Measurements from ENCODE around the gene EDC4.
"Not testable (repeated sequence)": the region's sequence is repeated elsewhere in the genome, so short reads cannot be mapped to it uniquely, and the experiment has no call there.

Gene EDC4

DNA sequence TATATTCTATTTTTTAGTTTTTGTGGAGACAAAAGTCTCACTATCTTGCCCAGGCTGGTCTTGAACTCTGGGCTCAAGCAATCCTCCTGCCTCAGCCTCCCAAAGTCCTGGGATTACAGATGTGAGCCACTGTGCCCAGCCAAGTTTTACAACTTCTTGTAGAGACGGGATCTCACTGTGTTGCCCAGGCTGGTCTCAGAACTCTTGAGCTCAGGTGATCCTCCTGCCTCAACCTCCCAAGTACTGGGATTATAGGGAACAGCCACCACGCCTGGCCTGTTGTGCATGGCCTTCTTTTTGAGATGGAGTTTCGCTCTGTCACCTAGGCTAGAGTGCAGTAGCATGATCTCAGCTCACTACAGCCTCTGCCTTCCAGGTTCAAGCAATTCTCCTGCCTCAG is 19.2 kb upstream of the EDC4 start:
- no peak for DNase-seq

DNA sequence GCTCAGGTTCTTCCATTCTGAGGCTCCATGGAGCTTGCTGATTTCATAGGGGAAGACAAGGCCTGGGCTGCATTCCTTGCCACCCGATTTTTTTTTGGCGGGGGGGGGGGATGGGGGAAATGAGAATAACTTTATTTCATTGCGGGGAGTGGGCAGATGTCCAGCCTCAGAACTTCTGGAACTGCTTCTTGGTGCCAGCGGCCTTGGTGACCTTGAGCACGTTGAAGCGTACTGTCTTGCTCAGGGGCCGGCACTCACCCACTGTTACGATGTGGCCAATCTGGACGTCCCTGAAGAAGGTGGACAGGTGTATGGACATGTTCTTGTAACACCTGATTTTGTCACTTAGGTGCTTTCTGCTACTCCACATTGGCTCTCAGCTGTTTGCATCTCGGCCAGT is 17.1 kb upstream of the EDC4 start:
- DNase-seq: no peak

DNA sequence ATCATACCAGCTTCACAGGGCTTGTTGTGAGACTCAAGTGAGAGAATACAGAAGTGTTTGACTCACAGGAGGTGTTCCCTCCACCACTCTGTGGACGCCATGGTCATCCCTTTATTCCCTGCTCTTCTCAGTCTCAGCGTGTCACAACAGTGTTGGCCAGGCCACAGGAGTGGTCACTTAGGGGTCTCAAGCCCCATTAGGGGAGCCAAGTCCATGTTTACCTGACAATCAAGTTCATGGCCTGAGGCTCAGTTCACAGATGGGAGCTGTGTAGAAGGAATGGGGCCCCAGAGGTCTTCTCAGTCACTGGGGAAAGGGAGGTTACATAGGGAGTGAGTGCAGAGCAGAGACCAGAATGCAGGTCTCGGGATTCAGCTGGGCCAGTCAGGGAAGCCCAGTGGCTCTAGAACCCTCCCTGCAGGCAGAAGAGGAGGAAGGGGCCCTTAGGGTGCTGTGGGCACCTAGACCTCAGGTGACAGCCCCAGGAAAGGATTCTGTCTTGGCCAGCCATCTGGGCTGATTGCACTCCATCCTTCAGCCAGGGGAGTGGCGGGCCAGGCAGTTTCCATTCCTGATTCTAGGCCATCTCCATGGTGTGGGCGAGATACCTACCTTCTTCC is 15.8 kb upstream of the EDC4 start:
- DNase-seq: no peak

DNA sequence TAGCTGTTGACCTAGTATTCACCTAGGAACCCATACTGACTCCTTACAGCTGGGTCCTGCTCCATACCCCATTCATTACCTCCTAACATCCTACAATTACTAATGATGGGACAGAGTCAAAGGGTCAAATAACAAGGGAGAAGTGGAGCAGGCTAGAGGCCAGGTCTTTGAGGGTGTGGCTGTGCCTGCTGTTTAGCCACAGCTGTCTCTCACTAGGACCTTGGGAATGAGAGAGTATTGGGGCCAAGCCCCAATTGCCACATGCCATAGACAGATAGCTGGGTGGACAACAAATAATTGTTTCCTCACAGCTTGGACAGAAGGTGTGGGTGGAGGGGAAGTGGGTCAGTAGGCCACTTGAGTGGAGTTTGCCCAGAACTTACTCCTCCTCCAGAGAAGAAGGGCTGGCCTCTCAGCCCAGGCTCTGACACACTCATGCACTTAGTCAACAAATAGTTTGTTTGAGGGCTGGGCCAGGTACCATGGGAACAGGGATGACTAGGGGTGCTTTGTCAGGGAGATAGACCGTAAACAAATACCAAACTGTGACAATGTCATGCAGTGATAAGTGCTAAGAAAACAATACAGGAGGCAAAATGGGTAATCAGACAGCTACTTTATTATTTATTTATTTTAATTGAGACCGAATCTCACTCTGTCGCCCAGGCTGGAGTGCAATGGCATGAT is 15.2 kb upstream of the EDC4 start:
- peak in 4 of 5 experiments; percentile 19 to 32 (median 20) for DNase-seq

DNA sequence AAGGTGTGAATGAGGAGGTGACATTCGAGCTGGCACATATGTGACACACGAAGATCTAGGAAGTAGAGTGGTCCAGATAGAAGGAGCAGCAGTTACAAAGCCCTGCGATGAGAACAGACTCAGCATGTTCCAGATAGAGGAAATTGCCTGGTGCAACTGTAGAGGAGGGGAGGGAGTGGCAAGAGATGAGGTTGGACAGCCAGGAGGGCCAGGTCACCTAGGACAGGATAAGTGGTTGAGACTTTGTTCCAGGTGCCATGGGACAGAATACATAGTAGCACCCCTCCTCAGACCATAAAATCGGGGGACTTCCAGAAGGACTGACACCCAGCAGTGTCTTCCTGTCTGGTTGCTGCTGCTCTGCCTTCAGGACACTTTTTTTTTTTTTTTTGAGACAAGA is 14.4 kb upstream of the EDC4 start:
- DNase-seq: no peak

DNA sequence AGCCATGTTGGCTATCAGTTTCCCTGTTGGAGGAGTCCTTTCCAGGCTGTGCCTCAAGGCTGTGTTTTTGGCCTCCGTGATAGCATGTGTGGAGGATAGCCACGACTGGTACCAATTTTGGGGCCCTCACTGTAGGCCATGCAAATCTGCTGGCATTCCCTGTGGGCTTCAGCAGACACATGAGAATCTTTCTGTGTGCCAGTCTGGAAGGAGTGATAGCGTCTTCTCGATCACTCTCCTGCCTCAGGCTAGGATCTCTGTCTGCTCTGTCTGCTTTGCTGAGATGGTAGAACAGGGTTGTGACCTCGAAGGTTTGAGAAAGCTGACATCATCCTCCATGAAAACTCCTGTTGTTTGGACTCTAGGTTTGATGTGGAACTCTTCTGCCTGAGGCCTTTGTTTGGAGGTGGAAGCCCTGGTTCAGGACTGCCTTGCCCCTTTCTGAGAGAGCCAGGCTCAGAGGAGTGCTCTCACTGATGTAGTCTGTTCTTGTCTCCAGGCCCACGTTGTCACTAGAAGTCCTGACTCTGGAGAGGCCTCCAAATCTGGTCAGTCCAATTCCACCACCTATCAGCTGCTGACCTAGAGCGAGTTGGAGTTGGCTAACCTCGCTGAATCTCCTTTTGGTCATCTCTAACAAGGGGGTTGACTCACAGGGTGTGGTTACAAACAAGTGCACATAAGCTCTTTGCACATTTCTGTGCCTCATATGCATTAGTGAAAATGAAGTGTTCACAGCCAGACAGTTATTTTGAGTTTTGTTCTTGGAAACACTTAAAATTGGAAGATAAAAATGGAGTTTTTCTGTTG is 12.1 kb upstream of the EDC4 start:
- DNase-seq: no peak

DNA sequence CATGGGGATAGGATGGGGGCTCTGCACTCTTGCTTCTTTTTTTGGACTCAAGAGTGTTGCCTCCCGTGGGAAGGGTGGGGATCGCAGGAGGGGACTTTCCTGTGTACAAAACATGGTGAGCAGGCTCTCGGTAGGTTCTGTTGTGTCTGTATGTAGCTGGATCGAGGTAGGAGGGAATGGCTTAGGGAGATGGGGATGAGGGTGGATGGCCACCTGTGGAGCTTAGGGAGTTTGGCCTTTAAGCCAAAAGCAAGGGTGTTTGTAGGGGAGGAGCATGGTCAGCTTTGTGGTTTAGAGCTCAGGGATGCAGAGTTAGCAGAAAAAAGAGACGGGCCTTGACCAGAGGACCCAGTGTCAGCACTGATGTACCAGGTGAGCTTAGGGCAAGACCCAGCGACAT is 11.0 kb upstream of the EDC4 start:
- no peak for DNase-seq

DNA sequence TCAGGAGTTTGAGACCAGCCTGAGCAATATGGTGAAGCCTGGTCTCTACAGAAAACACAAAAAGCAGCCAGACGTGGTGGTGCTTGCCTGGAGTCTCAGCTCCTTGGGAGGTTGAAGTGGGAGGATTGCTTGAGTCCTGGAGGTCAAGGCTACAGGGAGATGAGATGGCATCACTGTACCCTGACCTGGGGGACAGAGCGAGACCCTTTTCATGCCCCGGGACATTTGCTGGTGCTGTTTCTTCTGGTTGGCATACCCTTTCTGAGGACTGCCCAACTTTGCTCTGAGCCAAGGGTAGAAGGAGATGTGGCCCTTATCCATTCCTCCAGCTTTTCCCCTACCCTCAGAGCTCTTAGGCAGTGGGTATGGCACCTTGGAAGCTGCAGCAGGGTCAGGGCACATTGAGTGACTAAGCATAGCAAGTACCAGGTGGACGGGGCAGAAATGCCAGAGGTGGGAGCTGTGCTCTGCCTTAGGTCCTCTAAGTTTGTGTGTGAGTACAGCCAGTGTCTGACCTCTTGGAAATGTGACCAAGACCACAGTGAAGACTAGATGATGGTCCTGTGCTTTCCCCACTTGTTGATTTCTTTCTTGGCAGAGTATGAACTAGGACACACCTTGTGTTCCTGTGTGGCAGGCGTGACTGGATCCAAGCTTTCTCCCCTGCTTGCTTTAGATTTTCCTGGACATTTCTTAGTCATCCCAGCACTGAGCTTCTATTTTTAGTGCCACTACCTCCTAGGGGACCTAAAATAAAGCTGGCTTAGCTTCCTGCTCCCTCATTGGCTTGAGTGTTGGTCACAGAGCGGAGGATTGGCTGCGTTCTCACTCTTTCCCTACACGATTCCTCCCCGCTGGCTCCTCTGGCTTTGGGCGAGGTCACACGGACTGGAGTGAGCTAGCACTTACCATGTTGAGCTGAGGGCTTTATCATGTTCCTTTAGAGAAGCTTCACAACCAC is 9.9 kb upstream of the EDC4 start:
- no peak for DNase-seq

DNA sequence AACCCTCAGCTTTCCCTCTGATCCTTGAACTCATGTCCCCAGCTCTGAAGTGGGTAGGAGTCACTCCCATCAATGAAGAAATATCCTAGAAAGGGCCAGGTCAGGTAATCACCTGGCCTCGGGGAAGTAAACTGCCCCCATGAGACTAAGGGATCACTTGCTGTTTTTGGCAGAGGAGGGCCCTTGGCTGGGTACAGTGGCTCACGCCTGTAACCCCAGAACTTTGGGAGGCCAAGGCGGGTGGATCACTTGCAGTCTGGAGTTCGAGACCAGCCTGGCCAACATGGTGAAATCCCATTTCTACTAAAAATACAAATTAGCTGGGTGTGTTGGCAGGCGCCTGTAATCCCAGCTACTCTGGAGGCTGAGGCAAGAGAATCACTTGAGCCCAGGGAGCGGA is 8.8 kb upstream of the EDC4 start:
- DNase-seq: not testable (repeated sequence)

DNA sequence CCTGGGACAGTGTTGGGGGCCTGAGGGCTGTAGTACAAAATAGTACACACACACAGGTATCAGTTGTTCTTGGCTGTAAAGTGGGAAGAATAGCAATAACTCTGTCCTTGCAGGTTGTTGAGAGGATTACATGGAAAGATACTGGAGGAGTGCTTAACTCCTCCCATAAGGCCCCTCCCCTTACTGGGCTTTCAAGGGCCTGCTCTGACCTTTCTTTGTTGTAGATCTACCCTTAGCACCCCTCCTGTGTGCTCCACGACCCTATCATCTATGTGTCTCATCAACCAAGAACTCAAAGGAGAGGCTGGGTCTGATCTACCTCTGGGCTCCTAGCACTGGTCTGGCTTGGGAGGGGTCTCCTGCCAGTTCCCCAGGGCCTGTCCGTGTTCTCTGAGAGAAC is 8.3 kb upstream of the EDC4 start:
- no peak for DNase-seq

DNA sequence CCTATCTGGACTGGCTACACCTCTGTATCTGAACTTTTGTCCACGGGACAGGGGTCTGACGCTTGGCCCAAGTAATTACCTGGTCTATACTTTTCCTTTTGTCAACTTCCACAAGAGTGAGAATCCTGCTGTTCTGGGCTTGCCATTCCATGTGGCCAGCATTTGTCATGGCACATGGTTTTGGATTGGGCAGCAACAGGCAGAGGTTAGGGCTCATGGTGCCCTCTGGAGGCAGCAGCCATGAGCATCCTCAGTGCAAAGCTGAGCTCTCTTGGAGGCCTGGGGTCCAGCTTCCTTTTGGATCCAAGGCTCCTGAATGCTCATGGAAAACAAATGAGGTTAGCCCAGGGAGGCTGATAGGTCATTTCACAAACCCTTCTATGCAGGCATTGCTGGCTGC is 7.5 kb upstream of the EDC4 start:
- peak in 1 of 5 experiments; percentile 33 for DNase-seq

DNA sequence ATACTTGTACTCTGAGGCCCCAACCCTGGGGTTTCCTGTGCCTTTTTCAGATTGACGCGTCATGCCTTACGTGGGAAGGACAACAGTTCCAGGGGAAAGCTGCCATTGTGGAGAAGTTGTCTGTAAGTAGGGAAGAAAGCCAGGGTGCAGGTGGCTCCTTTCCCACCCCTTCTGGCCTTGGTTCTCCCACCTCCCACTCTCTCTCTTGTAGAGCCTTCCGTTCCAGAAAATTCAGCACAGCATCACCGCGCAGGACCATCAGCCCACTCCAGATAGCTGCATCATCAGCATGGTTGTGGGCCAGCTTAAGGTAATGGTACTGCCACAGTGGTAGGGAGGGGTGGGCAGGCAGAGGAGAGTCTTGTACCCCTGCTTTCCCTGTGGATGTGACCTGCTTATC is 4.6 kb upstream of the EDC4 start:
- DNase-seq: no peak

DNA sequence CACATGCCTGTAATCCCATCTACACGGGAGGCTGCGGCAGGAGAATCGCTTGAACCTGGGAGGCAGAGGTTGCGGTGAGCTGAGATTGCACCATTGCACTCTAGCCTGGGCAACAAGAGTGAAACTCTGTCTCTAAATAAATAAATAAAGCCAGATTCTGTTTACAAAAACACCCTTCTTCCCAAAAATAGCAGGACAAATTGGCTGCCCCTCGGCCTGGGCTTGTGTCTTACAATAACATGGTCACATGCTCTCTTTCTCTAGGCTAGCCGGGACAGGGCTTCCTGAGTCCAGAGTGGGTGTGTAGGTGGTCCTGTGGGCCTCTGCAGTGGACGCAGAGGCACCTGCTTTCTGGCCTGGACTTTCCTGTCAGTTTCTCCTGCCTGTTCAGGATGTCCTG is 3.2 kb upstream of the EDC4 start:
- DNase-seq: no peak

DNA sequence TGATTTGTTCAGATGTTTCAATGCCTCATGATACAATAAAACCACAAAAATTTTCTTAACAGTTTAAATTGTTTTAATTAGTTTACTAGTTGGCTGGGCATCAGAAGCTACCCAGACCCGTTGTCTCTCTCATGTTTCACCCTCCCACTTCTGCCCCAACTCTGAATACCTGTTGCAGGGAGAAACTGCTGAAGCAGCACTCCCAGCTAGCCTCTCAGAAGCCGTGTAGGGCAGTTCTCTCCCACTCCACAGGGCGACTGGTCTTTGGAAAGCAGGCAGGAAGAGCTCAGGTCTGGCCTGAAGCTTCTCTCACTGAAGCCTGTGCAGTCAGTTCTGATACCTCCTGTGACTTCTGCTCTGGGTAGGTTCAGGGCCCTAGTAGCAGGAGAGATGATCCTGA is 1.6 kb upstream of the EDC4 start:
- no peak for DNase-seq

DNA sequence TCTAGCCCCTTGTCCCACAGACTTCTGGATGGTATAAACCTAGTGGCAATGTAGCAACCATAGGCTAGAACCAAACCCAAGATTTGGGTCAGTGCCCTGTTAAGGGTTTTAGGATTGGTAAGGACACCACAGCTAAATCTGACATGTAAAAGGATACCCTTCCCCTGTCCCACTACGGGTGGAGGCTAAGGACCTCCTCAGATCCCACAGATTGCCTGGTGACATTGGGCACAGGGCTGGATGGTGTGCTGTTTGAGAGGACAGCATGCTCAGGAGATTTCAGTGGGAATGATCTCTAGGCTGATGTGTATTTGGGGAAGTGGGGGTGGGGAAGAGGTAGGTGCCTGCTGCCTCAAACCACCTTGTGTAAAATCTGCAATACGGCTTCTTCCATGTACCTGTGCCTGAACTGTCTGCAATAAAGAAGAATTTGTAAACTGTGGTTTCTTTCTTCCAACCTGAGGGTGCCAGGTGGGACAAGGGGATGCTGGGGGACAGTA is 671 bp upstream of the EDC4 start:
- no peak for DNase-seq

DNA sequence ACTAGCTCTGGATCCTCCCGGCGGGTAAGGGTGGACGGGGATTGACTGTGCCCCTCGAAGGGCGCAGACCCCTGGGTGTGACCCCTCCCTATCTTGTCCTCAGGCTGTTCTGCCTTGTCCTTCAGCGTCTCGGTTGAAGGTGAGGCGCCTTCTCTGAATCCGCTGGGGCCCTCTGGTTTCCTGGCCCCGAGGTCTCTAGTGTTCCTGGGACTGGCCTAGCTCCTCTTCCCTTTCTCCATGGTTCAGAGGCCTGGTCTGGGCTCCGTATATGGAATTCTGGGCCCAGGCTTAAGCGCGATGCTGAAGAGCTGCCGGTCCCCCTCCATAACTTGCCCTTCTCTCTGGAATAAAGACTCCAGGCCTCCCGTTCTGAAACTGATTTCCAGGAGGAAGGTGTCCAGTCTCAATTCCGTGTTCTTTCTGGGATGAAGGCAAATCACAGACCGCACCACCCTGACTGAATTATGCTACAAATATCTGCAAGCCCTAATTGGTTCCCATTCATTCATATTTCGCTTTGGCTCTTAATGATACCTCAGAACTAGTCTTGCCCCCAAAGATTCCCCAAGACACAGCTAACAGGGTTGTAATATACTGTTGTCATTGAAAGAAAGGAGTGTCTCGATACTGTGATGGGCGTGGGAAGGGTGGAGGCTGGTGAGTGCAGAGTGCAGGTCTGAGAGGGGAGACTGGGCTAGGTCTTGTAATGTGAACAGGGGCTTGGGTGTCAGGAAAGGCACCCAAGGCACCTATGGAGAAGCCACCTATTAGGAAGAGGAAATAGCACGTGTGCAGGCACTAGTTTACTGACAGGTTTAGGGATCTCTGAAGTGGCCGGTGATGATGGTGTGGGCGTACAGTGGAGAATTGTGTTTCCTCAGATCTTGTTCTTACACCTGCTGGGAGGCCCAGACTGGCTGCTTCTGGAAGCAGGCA is 851 bp downstream of the EDC4 start:
- DNase-seq: no peak

DNA sequence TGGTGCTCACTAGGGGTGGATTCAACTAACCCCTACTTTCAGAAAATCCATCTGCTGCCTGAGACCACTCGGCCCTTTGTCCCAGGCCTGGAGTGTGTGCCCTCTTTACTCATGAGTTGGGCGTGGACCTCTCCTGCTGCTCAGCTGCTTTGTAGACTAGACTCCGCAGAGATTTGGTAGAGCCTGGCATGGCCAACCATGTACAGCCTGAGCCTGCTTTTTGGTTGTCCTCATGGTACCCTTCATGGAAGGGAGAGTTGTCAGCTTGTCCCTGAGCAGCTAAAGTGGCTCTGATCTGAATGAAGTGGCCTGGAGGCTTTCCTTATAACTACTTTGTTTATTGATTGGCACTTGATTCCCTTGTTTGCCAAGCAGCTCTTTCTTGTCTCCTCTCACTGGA is 1.5 kb downstream of the EDC4 start:
- no peak for DNase-seq

DNA sequence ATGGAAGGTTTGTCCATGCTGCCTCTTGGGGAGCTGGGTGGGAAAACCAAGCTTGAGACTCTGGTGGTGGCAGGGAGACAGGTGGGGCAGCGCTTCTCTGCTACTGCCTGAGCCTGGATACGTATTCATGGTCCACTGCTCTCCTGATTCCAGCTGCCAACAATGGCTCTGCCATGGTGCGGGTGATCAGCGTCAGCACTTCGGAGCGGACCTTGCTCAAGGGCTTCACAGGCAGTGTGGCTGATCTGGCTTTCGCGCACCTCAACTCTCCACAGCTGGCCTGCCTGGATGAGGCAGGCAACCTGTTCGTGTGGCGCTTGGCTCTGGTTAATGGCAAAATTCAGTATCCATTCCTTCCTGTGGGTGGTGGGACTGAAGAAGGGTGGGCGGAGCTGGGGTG is 4.2 kb downstream of the EDC4 start:
- DNase-seq: no peak

DNA sequence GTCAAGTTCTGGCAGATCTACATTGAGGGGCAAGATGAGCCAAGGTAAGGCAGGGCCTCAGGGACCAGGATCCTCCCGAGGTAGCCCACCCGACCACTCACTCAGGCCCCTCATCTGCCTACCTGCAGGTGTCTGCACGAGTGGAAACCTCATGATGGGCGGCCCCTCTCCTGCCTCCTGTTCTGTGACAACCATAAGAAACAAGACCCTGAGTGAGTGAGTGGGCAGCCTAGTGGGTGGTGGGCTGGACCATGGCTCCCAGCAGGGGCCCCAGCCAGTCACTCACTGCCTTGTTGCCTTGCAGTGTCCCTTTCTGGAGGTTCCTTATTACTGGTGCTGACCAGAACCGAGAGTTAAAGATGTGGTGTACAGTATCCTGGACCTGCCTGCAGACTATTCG is 5.4 kb downstream of the EDC4 start:
- no peak for DNase-seq

DNA sequence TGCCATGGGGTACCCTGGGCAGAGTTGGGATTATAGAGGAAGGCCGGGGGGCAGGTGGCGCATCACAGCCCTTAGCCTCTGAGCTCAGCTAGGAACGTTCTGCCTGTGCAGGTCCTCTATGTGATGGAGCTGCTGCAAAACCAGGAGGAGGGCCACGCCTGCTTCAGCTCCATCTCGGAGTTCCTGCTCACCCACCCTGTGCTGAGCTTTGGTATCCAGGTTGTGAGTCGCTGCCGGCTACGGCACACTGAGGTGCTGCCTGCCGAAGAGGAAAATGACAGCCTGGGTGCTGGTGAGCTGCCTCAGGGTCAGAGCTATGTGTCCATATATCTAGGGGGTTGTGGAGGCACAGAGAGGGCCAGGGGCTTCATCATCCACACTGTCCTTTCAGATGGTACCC is 6.0 kb downstream of the EDC4 start:
- no peak for DNase-seq

DNA sequence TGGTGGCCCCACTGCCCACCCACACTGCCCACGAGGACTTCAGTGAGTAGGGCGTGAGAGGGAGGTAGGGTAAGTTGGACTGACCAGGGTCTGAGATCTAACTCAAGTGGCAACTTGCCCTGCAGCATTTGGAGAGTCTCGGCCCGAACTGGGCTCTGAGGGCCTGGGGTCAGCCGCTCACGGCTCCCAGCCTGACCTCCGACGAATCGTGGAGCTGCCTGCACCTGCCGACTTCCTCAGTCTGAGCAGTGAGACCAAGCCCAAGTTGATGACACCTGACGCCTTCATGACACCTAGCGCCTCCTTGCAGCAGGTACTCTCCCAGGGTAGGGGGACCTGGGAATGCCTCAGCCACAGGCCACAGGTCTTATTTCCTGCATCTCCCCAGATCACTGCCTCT is 6.6 kb downstream of the EDC4 start:
- DNase-seq: no peak

DNA sequence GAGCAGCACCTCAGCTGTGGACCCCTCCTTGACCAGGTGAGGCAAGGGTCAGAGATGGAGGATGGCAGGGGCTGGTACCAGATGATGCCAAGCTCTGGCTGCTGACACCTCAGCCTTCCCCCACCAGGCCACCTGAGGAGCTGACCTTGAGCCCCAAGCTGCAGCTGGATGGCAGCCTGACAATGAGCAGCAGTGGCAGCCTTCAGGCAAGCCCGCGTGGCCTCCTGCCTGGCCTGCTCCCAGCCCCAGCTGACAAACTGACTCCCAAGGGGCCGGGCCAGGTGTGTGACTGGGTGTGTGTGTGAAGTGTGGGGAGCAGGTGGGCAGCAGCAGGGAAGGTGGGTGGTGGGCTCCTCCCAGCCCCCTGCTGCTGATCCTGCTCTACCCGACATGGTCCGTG is 7.1 kb downstream of the EDC4 start:
- no peak for DNase-seq
